Putamen (tissue), 1 donor: ENCODE data around the gene MACROH2A2.
"Not testable (repeated sequence)": the region's sequence is repeated elsewhere in the genome, so short reads cannot be mapped to it uniquely, and the experiment has no call there.

Source experiments
- DNase-seq: peaks from one replicate; pipeline ENCODE4 v3.0.0-alpha.2; 2016; ENCODE audit warnings: low spot score

The MACROH2A2 gene

DNA sequence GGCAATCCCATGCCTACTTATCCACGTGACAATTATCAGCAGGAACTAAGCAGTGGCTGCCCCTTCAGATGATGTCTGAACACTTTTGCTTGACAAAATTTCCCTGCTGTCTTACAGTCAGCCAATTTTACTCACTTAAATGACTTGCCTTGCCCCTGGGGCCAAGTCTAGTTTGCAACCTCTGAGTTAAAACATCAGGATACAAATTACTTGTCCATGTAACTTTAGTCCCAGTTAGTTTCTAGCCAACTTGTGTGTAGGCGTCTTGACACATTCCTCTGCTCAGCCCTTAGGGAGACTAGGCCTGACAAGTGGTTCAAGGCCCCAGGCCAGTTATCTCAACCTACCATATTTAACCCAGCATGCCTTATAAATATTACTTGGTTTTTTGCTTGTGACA is 105.5 kb downstream of the MACROH2A2 start:
- DNase-seq: no peak

DNA sequence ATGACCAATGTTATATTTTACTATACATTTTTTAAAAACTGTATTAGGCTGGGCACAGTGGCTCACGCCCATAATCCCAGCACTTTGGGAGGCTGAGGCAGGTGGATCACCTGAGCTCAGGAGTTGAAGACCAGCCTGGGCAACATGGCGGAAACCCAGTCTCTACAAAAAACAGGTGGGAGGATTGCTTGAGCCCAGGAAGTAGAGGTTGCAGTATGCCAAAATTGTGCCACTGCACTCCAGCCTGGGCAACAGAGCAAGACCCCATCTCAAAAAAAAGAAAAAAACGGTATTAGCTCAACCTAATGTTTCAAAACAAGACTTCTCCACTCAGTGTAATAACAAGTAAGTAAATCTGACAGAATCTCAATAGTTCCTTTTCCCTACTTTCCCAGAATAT is 106.7 kb downstream of the MACROH2A2 start:
- not testable (repeated sequence) for DNase-seq

DNA sequence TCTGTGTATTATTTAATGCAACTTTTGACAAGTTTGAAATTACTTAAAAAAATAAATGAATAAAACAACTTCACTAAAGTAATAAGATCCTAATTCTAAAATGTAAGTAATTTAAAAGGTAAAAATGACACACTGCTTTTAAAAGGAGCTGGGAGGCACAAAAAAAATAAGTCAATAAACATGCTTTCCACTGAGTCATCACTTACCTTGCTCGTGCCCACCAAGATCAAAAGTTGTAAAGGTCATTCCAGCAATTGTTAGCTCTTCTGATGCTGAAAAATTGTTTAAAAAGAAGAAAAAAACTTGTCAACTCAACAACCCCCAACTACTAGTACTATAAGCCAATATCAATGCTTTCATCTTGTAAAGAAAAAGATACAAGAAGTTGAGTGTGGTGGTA is 108.2 kb downstream of the MACROH2A2 start:
- DNase-seq: no peak
